Aorta (tissue), 5 donors: ENCODE measurements around the gene RMI2. TPM values are rescaled to one million over a fixed set of nuclear protein-coding genes. Genes with fewer than 3 reads are reported as not detected.

Experiments used
- ATAC-seq: fragments of 200-7000 bp; cut with Tn5 transposase; one replicate; pipeline ENCODE4 v1.9.1; 2022; ENCODE audit warnings: moderate library complexity; ENCODE audit not compliant: low FRiP score
- DNase-seq, 2 donors: peaks; one replicate each; pipeline ENCODE4 v3.0.0-alpha.2; 2020
- H3K27ac ChIP-seq, 2 donors: one replicate each; pipeline ENCODE4 v1.5.1; 2013; ENCODE audit warnings: low read length in 2 of 2, mild to moderate bottlenecking in 2 of 2, moderate library complexity in 2 of 2, control low read depth in 1 of 2, inconsistent platforms in 1 of 2, low read depth in 1 of 2
- H3K27me3 ChIP-seq, 2 donors: one replicate each; pipeline ENCODE4 v1.6.1; 2013; ENCODE audit warnings: control low read depth in 1 of 2, low read length in 1 of 2, mild to moderate bottlenecking in 1 of 2, moderate library complexity in 1 of 2; ENCODE audit not compliant: insufficient read depth in 2 of 2, control insufficient read depth in 1 of 2
- H3K36me3 ChIP-seq, 2 donors: one replicate each; pipeline ENCODE4 v1.6.1; 2013; ENCODE audit warnings: control low read depth in 1 of 2, low read length in 1 of 2, mild to moderate bottlenecking in 1 of 2; ENCODE audit not compliant: insufficient read depth in 2 of 2, control insufficient read depth in 1 of 2
- H3K4me1 ChIP-seq, 2 donors: one replicate each; pipeline ENCODE4 v1.6.1; 2013; ENCODE audit warnings: low read length in 2 of 2, control low read depth in 1 of 2, mild to moderate bottlenecking in 1 of 2, moderate library complexity in 1 of 2; ENCODE audit not compliant: insufficient read depth in 2 of 2, control insufficient read depth in 1 of 2
- H3K4me3 ChIP-seq, 2 donors: one replicate each; pipeline ENCODE4 v1.5.1; 2013; ENCODE audit warnings: low read length in 2 of 2, control low read depth in 1 of 2, mild to moderate bottlenecking in 1 of 2
- H3K9me3 ChIP-seq: one replicate; pipeline ENCODE4 v1.6.1; 2013; ENCODE audit warnings: mild to moderate bottlenecking, low read length; ENCODE audit not compliant: control insufficient read depth
- WGBS, 2 donors: extraction: QIAGEN DNeasy Blood & Tissue Kit; methylation state at CpG; one replicate each; pipeline ENCODE4 v1.1.7; 2013; 5-methylcytosine and 5-hydroxymethylcytosine counted together
- intact Hi-C, 2 donors: fragments of 100-400 bp; cut with DNase I; formaldehyde crosslinking; loops; one replicate each; pipeline versions ENCODE4 v1.14.2 to v1.15.0; 2022
- polyA plus RNA-seq, 2 donors: library from polyadenylated mRNA; stranded (reverse); fragments of 200-250 nt; gene quantifications; one replicate each; pipeline ENCODE4 v1.2.3, GENCODE V29; 2013
- total RNA-seq, 2 donors: library from RNA; stranded (reverse); fragmentation: NEBNext Ultra II Directional; extraction: Animal tissue kit (Norgen Biotek cat#: 25700); gene quantifications; one replicate each; pipeline ENCODE4 v1.2.1, GENCODE V29; 2021
- donor health status: healthy with polysubstance abuse.
- donor health status: Bipolar disorder and iron deficiency.
- donor health status: DM: no; HTN: no; CAD: no.
- donor health status: DM: no; HTN: no; CAD: no.
- donor health status: DM: yes; HTN: yes; CAD: no.

Gene RMI2
- total and polyA plus RNA-seq, 4 donors, result 0.61 to 1.7 (median 0.81) TPM; not detected in 1

GRCh38 chr16:11348737-11349598 is 3.7 kb downstream of the RMI2 start:
- 83 to 86% methylated on average over 15 to 16 of the region's 16 CpGs for WGBS, 2 donors
- H3K4me1 ChIP-seq, result no peaks in the 10 kb centered on the region
- DNase-seq (no peak), ATAC-seq (no peak)
- no peak overlapping the region for H3K27ac ChIP-seq
- no peaks in the 10 kb centered on the region for H3K36me3 ChIP-seq
- H3K9me3 ChIP-seq, result no peaks in the 10 kb centered on the region
- intact Hi-C loops, result no loop called here
- no peaks in the 10 kb centered on the region for H3K27me3 ChIP-seq
- H3K4me3 ChIP-seq, result no peak overlapping the region

- Histone ChIP-seq H3K4me3 (no peak overlapping the region), H3K9me3 (no peaks in the 10 kb centered on the region), H3K4me1 (no peaks in the 10 kb centered on the region), H3K27me3 (no peaks in the 10 kb centered on the region), H3K27ac (no peak overlapping the region), H3K36me3 (no peaks in the 10 kb centered on the region)
- DNase-seq, result peak; percentile 86
- whole genome bisulfite sequencing, 2 donors, result 21% methylated on average over 14 of the region's 14 CpGs
- intact Hi-C loops, result no loop called here
- ATAC-seq, result peak; percentile 68
Measured at GRCh38 chr16:11349599-11350276, 4.5 kb downstream of the RMI2 start.

GRCh38 chr16:11350519-11350918 is 5.3 kb downstream of the RMI2 start:
- no peak overlapping the region for H3K27ac ChIP-seq
- ATAC-seq (no peak), DNase-seq (no peak)
- no peaks in the 10 kb centered on the region for H3K9me3 ChIP-seq
- no peaks in the 10 kb centered on the region for H3K27me3 ChIP-seq
- no peaks in the 10 kb centered on the region for H3K36me3 ChIP-seq
- H3K4me3 ChIP-seq, result no peak overlapping the region
- WGBS, 2 donors, result 73 to 81% methylated on average over 5 of the region's 5 CpGs
- no peaks in the 10 kb centered on the region for H3K4me1 ChIP-seq
- intact Hi-C loops, result no loop called here

GRCh38 chr16:11350921-11351335 is 5.7 kb downstream of the RMI2 start:
- intact Hi-C loops, result no loop called here
- 64 to 65% methylated on average over 8 of the region's 8 CpGs for WGBS, 2 donors
- H3K27me3 ChIP-seq, result no peaks in the 10 kb centered on the region
- ATAC-seq (no peak), DNase-seq (no peak)
- H3K27ac ChIP-seq, result no peak overlapping the region
- no peaks in the 10 kb centered on the region for H3K36me3 ChIP-seq
- no peaks in the 10 kb centered on the region for H3K9me3 ChIP-seq
- no peaks in the 10 kb centered on the region for H3K4me1 ChIP-seq
- H3K4me3 ChIP-seq, result no peak overlapping the region

- no peak for ATAC-seq
- Histone ChIP-seq H3K4me3 (no peak overlapping the region), H3K27ac (no peak overlapping the region), H3K9me3 (no peaks in the 10 kb centered on the region), H3K27me3 (no peaks in the 10 kb centered on the region), H3K36me3 (no peaks in the 10 kb centered on the region), H3K4me1 (peaks cover 0 to 2% of the 10 kb centered on the region in 2 donors)
- DNase-seq, result no peak
- intact Hi-C loops, result no loop called here
- WGBS, 2 donors, result 59 to 62% methylated on average over 4 of the region's 4 CpGs
Measured at GRCh38 chr16:11353158-11353557, 7.9 kb downstream of the RMI2 start.

GRCh38 chr16:11354407-11354732 is 9.1 kb downstream of the RMI2 start:
- no peaks in the 10 kb centered on the region for H3K36me3 ChIP-seq
- no peaks in the 10 kb centered on the region for H3K27me3 ChIP-seq
- ATAC-seq (no peak), DNase-seq (no peak)
- no peak overlapping the region for H3K27ac ChIP-seq
- 85 to 89% methylated on average over 5 of the region's 5 CpGs for WGBS, 2 donors
- H3K4me3 ChIP-seq, result no peak overlapping the region
- intact Hi-C loops, result no loop called here
- H3K4me1 ChIP-seq, result peaks cover 0 to 2% of the 10 kb centered on the region in 2 donors
- no peaks in the 10 kb centered on the region for H3K9me3 ChIP-seq

GRCh38 chr16:11354733-11355574 is 9.7 kb downstream of the RMI2 start:
- Histone ChIP-seq H3K36me3 (no peaks in the 10 kb centered on the region), H3K9me3 (no peaks in the 10 kb centered on the region), H3K27me3 (no peaks in the 10 kb centered on the region), H3K27ac (no peak overlapping the region), H3K4me1 (peaks cover 0 to 2% of the 10 kb centered on the region in 2 donors), H3K4me3 (no peak overlapping the region)
- intact Hi-C loops, result loop anchor here (5.0 kb wide), 2 partner anchors 98 to 383 kb away; partner anchors contain the start of gene SOCS1 (in 2 of the 2)
- no peak for ATAC-seq
- 60 to 62% methylated on average over 11 of the region's 11 CpGs for WGBS, 2 donors
- DNase-seq, result no peak

GRCh38 chr16:11355862-11356261 is 10.6 kb downstream of the RMI2 start:
- intact Hi-C loops, result loop anchor here (2.0 to 5.0 kb wide), 3 partner anchors 99 to 385 kb away; partner anchors contain the start of gene SOCS1 (in 2 of the 2)
- ATAC-seq (no peak), DNase-seq (no peak)
- Histone ChIP-seq H3K27ac (no peak overlapping the region), H3K36me3 (no peaks in the 10 kb centered on the region), H3K9me3 (no peaks in the 10 kb centered on the region), H3K4me1 (peaks cover 0 to 4% of the 10 kb centered on the region in 2 donors), H3K27me3 (no peaks in the 10 kb centered on the region), H3K4me3 (no peak overlapping the region)
- WGBS, 2 donors, result 82 to 86% methylated on average over 8 of the region's 8 CpGs
